ENCODE results near the gene SOX11. TPM values are rescaled to one million over a fixed set of nuclear protein-coding genes. Genes with fewer than 3 reads are reported as not detected.

The SOX11 gene
- total RNA-seq, 1 donor from 2014 or later: 19.2 TPM

DNA sequence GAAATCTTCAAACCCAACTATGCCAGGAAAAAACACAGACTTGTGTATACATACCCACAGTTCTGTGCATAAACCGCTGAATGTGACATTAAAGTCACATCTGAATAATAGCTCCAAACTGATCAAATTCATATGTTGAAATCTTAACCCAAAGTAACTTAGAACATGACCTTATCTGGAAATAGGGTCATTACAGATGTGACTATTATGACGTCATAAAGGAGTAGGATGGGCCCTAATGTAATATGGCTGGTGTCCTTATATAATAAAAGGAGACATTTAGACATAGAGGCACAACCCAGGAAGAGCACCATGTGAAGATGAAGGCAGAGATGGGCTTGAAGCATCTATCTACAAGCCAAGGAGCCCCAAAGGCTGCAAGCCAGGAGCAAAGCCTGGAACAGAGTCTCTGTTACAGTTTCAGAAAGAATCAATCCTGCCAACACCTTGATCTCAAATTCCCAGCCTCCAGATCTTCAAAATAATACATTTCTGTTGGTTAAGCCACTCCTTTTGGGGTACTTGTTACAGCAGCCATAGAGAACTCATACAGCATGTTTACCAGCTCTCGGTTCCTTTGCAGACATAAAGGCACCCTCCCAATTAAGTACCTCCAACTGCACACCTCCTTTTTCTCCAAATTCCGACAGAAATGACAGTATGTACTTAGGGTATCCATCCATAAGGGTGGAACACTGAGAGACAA is 27.6 kb downstream of the SOX11 start:
- H3K9me3 Mint-ChIP-seq (ENCODE audit: unreplicated experiment): peaks cover 13% of the 10 kb centered on the region
- H3K4me3 Mint-ChIP-seq (ENCODE audit: unreplicated experiment): no peak overlapping the region
- Histone ChIP-seq H3K4me3 (ENCODE audit: insufficient read depth, low read depth, low read length) (no peak overlapping the region), H3K4me2 (ENCODE audit: low read length) (peak overlapping the region; percentile 63), H3K36me3 (ENCODE audit: insufficient read depth, low read length) (no peaks in the 10 kb centered on the region), H3K9me3 (ENCODE audit: insufficient read depth, low read depth, low read length) (no peaks in the 10 kb centered on the region), H2AFZ (ENCODE audit: low read depth, low read length) (no peak overlapping the region), H3K27me3 (ENCODE audit: insufficient read depth, low read length) (no peaks in the 10 kb centered on the region), H3K79me2 (ENCODE audit: insufficient read depth, low read length) (no peaks in the 10 kb centered on the region), H3K4me1 (ENCODE audit: insufficient read depth, low read length) (peaks cover 8% of the 10 kb centered on the region), H4K20me1 (ENCODE audit: insufficient read depth, low read length) (no peaks in the 10 kb centered on the region), H3K9ac (ENCODE audit: low read length) (no peak overlapping the region), H3K27ac (ENCODE audit: low read depth, low read length) (no peak overlapping the region)
- no peaks in the 10 kb centered on the region for H3K27me3 Mint-ChIP-seq (ENCODE audit: low read depth, unreplicated experiment)
- H3K27ac Mint-ChIP-seq (ENCODE audit: unreplicated experiment): no peak overlapping the region
- no peak for FAIRE-seq
- DNase-seq (ENCODE audit: low read depth): no peak
- H3K36me3 Mint-ChIP-seq (ENCODE audit: low read depth, unreplicated experiment): no peaks in the 10 kb centered on the region
- H3K4me1 Mint-ChIP-seq (ENCODE audit: low read depth, unreplicated experiment): peaks cover 3% of the 10 kb centered on the region
- TF ChIP-seq EZH2 (IDR thresholded peaks at IDR 0.05; ENCODE audit: insufficient read depth, low read length) (no peak), CTCF (IDR thresholded peaks at IDR 0.05; ENCODE audit: insufficient read depth, low read depth, low read length) (no peak)

- no peak for FAIRE-seq
- no peak overlapping the region for H3K9ac ChIP-seq (ENCODE audit: low read length)
These were observed 28.2 kb downstream of the SOX11 start for GRCh38 chr2:5720426-5720825.

More at GRCh38 chr2:5720426-5720825, 28.2 kb downstream of the SOX11 start:
- Mint-ChIP-seq H3K36me3 (ENCODE audit: low read depth, unreplicated experiment) (no peaks in the 10 kb centered on the region), H3K27ac (ENCODE audit: unreplicated experiment) (no peak overlapping the region), H3K9me3 (ENCODE audit: unreplicated experiment) (peaks cover 11% of the 10 kb centered on the region), H3K4me1 (ENCODE audit: low read depth, unreplicated experiment) (peaks cover 4% of the 10 kb centered on the region), H3K27me3 (ENCODE audit: low read depth, unreplicated experiment) (no peaks in the 10 kb centered on the region), H3K4me3 (ENCODE audit: unreplicated experiment) (no peak overlapping the region)
- H3K4me1 ChIP-seq (ENCODE audit: insufficient read depth, low read length): peaks cover 8% of the 10 kb centered on the region
- DNase-seq (ENCODE audit: low read depth): peak; percentile 61
- TF ChIP-seq CTCF (IDR thresholded peaks at IDR 0.05; ENCODE audit: insufficient read depth, low read depth, low read length) (no peak), EZH2 (IDR thresholded peaks at IDR 0.05; ENCODE audit: insufficient read depth, low read length) (no peak)
- H3K79me2 ChIP-seq (ENCODE audit: insufficient read depth, low read length): no peaks in the 10 kb centered on the region
- no peak overlapping the region for H3K27ac ChIP-seq (ENCODE audit: low read depth, low read length)
- H3K27me3 ChIP-seq (ENCODE audit: insufficient read depth, low read length): no peaks in the 10 kb centered on the region
- H2AFZ ChIP-seq (ENCODE audit: low read depth, low read length): peak overlapping the region; percentile 55
- no peaks in the 10 kb centered on the region for H4K20me1 ChIP-seq (ENCODE audit: insufficient read depth, low read length)
- H3K4me3 ChIP-seq (ENCODE audit: insufficient read depth, low read depth, low read length): no peak overlapping the region
- H3K9me3 ChIP-seq (ENCODE audit: insufficient read depth, low read depth, low read length): no peaks in the 10 kb centered on the region
- no peaks in the 10 kb centered on the region for H3K36me3 ChIP-seq (ENCODE audit: insufficient read depth, low read length)
- peak overlapping the region; percentile 63 for H3K4me2 ChIP-seq (ENCODE audit: low read length)
